Thoracic aorta (tissue), 2 donors: ENCODE data around the gene SYNE1. TPM values are rescaled to one million over a fixed set of nuclear protein-coding genes. Genes with fewer than 3 reads are reported as not detected.

Source experiments
- ATAC-seq: fragments of 150-250 bp; one replicate; pipeline ENCODE4 v1.8.0; 2017; ENCODE audit warnings: low read depth; ENCODE audit not compliant: insufficient number of reproducible peaks, low FRiP score
- DNase-seq: peaks from one replicate; pipeline ENCODE4 v3.0.0-alpha.2; 2020; ENCODE audit warnings: low spot score
- H3K27ac ChIP-seq, 2 donors: fragments of 200-600 bp; sonication (generic); 1 replicate in 1 of 2; 2 replicates in 1 of 2; pipeline ENCODE4 v1.5.1; 2016; ENCODE audit warnings: mild to moderate bottlenecking in 2 of 2, moderate library complexity in 2 of 2
- H3K27me3 ChIP-seq: fragments of 200-600 bp; sonication (generic); replicated peaks from 2 replicates; pipeline ENCODE4 v1.6.0; 2016; ENCODE audit warnings: mild to moderate bottlenecking; ENCODE audit not compliant: insufficient read depth
- H3K36me3 ChIP-seq: fragments of 200-600 bp; sonication (generic); one replicate; pipeline ENCODE4 v1.5.1; 2016
- H3K4me1 ChIP-seq, 2 donors: fragments of 200-600 bp; sonication (generic); 1 replicate in 1 of 2; 2 replicates in 1 of 2; pipeline versions ENCODE4 v1.5.1 to v1.6.0; 2016; ENCODE audit warnings: low read depth in 2 of 2, mild to moderate bottlenecking in 1 of 2; ENCODE audit not compliant: control insufficient read depth in 1 of 2
- H3K4me3 ChIP-seq: fragments of 200-600 bp; sonication (generic); 2 replicates; pipeline ENCODE4 v1.5.1; 2016; ENCODE audit warnings: mild to moderate bottlenecking
- H3K9me3 ChIP-seq: fragments of 200-600 bp; sonication (generic); 2 replicates; pipeline ENCODE4 v1.5.1; 2016
- total RNA-seq, 2 donors: library from RNA; depleted of rRNA; stranded (reverse); fragments of >200 nt; gene quantifications; one replicate each; pipeline versions ENCODE4 v1.1.0 to v1.2.3, GENCODE V29; 2016
- TF ChIP-seq, protein P1 (sequence below): fragments of 200-600 bp; sonication (generic); IDR thresholded peaks from one replicate; pipeline ENCODE4 v1.5.1; 2019; ENCODE audit warnings: antibody characterized with exemption

Gene SYNE1
- total RNA-seq, 2 donors from 2014 or later: 462 to 552 TPM

- no peak for DNase-seq
- peaks cover 31% of the 10 kb centered on the region for H3K36me3 ChIP-seq
- ATAC-seq: no peak
- no peak overlapping the region for H3K27ac ChIP-seq
- H3K4me1 ChIP-seq: peaks cover 0 to 26% of the 10 kb centered on the region in 2 donors
- H3K4me3 ChIP-seq: no peak overlapping the region
- H3K27me3 ChIP-seq: no peaks in the 10 kb centered on the region
- H3K9me3 ChIP-seq: no peaks in the 10 kb centered on the region
- TF ChIP-seq, protein P1, sequence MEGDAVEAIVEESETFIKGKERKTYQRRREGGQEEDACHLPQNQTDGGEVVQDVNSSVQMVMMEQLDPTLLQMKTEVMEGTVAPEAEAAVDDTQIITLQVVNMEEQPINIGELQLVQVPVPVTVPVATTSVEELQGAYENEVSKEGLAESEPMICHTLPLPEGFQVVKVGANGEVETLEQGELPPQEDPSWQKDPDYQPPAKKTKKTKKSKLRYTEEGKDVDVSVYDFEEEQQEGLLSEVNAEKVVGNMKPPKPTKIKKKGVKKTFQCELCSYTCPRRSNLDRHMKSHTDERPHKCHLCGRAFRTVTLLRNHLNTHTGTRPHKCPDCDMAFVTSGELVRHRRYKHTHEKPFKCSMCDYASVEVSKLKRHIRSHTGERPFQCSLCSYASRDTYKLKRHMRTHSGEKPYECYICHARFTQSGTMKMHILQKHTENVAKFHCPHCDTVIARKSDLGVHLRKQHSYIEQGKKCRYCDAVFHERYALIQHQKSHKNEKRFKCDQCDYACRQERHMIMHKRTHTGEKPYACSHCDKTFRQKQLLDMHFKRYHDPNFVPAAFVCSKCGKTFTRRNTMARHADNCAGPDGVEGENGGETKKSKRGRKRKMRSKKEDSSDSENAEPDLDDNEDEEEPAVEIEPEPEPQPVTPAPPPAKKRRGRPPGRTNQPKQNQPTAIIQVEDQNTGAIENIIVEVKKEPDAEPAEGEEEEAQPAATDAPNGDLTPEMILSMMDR: no peak
Measured at GRCh38 chr6:152375197-152375596, 262.0 kb downstream of the SYNE1 start.

DNA sequence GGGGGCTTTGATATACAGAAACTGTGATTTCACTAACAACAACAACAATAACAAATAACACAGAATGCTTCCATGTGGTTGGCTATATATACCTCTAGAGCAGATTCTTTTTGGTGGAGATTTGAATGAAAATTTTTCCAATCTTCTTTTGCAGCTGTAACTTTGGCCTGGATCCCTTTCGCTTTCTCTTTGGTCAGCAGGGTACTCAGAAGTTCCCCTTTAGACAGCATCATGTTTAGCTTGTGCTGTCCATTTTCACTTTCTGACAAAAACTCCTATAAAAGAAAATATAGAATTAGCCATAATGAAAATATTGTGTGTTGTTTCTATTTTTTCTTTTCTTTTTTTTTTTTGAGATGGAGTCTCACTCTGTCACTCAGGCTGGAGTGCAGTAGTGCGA lies 264.2 kb downstream of the SYNE1 start:
- no peak overlapping the region for H3K4me3 ChIP-seq
- ATAC-seq (no peak), DNase-seq (no peak)
- H3K9me3 ChIP-seq: no peaks in the 10 kb centered on the region
- H3K36me3 ChIP-seq: peaks cover 31% of the 10 kb centered on the region
- H3K4me1 ChIP-seq: peaks cover 4 to 36% of the 10 kb centered on the region in 2 donors
- H3K27me3 ChIP-seq: no peaks in the 10 kb centered on the region
- H3K27ac ChIP-seq: no peak overlapping the region
- TF ChIP-seq, protein P1: no peak

- H3K4me1 ChIP-seq: peaks cover 4 to 31% of the 10 kb centered on the region in 2 donors
- no peak overlapping the region for H3K4me3 ChIP-seq
- TF ChIP-seq, protein P1: no peak
- ATAC-seq (no peak), DNase-seq (no peak)
- no peaks in the 10 kb centered on the region for H3K27me3 ChIP-seq
- no peaks in the 10 kb centered on the region for H3K9me3 ChIP-seq
- H3K27ac ChIP-seq: no peak overlapping the region
- H3K36me3 ChIP-seq: peaks cover 31% of the 10 kb centered on the region
Measured at GRCh38 chr6:152371775-152372174, 265.4 kb downstream of the SYNE1 start.

DNA sequence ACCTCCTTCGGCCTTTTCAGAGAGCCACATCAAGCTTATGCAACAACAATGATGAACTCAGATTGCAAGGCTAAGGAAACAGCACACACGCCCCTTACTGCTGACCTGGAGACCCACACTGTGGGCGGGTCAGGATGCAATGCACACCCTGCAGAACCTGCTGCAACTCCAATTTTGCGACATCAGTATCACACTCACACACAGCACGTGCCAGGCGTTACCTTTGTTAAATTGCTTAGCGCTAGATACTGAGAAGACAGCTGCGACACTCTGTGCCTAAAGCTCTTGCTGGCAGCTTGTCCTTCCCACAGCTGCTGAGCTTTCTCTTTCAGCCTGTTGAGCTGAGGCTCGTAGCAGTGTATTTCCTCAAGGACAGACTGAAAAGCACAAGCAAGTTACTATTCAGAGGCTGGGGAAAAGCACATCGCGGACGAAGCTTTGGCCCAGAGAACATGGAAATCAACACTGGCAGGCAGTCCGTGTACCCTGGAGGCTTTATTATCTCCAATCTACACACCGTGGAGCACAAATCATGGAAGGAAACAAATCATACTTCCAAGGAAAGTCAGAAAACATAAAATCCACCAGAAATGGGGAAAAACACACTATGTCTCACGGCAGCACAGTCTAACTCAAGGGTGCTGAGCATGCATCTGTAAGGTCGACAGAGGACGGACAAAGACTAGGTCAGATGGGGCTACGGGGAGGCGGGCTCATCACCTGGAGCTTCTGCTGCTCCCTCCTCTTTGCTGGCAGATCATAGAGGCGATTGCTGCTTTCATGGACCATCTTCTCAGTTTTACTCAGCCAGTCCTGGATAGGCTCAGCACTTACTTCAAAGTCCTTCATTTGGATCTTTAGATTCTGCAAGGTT lies 268.2 kb downstream of the SYNE1 start:
- ATAC-seq (no peak), DNase-seq (no peak)
- TF ChIP-seq, protein P1: no peak
- peaks cover 4 to 20% of the 10 kb centered on the region in 2 donors for H3K4me1 ChIP-seq
- peaks cover 32% of the 10 kb centered on the region for H3K36me3 ChIP-seq
- peak overlapping the region; percentile 46 for H3K4me3 ChIP-seq
- peak overlapping the region; percentile 60 to 61 for H3K27ac ChIP-seq
- no peaks in the 10 kb centered on the region for H3K27me3 ChIP-seq
- H3K9me3 ChIP-seq: no peaks in the 10 kb centered on the region

DNA sequence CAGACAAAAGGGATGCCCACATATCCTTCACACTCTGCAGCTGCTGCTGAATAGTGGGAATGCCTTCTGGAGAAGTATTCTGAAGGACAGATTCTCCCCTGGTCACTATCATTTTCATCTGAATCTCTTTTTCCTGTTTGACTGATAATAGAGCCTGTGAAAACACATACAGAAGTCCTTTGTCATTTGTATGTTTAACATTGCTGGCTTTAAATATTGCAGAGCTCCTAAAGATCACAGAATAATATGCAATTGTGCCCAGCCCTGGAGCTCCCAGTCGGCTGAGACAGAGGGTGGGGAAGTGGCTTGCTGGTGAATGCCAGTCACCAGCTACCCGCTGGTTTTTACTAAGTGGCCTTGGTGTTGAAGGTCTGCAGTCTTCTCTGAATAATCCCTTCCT lies 272.3 kb downstream of the SYNE1 start:
- H3K27me3 ChIP-seq: no peaks in the 10 kb centered on the region
- H3K9me3 ChIP-seq: no peaks in the 10 kb centered on the region
- H3K27ac ChIP-seq: no peak overlapping the region
- peaks cover 4 to 18% of the 10 kb centered on the region in 2 donors for H3K4me1 ChIP-seq
- TF ChIP-seq, protein P1: no peak
- DNase-seq: no peak
- H3K4me3 ChIP-seq: no peak overlapping the region
- no peak for ATAC-seq
- H3K36me3 ChIP-seq: peaks cover 38% of the 10 kb centered on the region
